GM21717 (cell line): Measurements from ENCODE around the gene ATXN3L.

ENCODE experiments used
- ATAC-seq: cut with Tn5 transposase; IDR thresholded peaks from one replicate; pipeline ENCODE4 v1.9.1; 2021; ENCODE audit warnings: mild to moderate bottlenecking, moderate library complexity; ENCODE audit not compliant: unreplicated experiment

The ATXN3L gene

DNA sequence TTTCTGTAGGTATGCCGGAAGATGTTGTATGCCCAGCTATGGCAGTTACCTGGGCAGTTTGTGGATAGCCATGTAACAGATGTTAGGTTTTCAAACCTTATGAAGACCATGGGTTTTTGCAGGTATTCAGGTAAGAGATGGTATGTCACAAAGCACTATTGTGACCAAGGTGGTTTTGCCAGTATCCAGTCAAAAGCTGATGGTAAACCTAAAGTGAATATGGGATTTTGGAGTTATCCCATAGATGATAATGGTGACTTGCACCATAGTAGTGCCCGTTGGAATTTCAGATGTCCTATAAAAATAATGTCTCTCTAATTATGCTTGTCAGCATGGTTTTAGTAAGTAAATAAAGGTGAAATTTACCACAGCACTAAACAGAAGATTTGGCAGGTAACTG, at the start of gene ATXN3L:
Gene ATXN3L (minus strand): TSS at position 101 of the 400 bp plus-strand sequence. CDS start 119 bp downstream, outside the sequence.
- ATAC-seq = no peak

DNA sequence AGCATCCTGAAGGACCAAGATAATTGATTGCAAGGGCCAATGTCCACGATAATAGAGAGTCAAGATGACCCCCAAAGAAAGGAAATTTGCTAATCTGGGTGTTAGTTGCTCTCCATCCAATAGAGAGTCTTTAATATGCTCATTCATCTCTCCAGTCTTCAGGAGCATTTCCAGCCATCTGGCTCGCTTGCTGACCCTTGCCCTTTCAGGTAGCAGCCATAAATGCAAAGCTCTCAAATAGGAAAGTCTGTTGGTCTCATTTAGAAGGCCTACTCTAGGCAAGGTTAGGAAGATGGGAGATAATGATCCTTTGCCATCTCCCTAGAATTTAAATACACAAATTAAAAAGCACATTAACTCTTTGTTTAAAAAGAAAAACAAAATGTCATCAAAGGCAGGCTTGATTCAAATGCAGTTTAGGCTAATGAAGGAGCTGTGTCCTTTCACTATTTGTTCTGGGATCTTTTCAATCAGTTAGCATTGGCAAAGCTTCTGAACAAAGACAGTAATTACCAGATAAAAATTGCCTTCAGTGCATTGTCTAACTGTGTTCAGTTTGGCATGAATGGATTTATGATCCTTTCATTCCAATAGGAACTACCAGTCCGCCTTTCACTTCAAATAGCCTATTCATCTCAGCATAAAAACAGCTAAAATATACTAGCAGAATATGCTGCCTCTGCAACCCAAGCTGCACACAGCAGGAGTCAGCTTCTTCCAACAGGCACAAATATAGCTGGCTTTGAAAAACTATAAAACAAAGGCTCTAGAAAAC, 49.6 kb upstream of the ATXN3L start:
- ATAC-seq = no peak

DNA sequence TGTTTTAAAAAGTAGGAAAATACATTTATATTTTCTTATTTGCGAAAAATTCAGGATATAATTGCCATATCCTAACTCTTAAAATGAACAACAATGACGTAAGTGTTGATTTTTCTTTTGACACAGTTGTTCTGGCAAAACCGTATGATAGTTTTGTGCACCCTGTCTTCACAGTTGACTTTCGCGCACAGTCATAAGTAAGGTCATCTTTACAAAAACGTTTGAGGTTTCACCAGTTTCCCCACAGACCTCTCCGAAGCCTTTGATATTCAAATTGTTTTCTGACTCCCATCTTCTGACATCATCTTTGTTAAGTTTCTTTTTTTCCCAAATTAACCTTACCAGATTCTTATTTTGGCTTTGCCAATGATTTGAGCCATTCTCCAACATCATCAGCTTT, 48.1 kb upstream of the ATXN3L start:
- ATAC-seq = no peak

DNA sequence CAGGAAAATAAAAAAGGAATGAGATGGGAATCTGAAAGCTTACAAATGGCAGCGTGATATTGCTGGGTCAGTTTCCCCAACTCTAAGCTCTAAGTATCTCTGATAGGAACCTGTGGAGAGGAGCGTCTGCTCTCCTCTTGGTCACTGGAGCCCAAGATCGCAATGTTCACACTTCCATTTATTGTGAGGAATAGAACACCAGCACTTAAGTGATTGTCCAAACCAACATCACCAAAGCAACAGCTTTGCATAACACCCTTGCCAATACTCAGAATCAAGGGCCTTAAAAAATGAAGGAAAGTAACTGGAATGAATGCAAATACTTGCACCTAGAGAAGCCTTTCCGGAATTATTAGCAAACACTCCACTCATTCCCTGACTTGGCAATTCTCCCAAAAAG, 46.8 kb upstream of the ATXN3L start:
- no peak for ATAC-seq

DNA sequence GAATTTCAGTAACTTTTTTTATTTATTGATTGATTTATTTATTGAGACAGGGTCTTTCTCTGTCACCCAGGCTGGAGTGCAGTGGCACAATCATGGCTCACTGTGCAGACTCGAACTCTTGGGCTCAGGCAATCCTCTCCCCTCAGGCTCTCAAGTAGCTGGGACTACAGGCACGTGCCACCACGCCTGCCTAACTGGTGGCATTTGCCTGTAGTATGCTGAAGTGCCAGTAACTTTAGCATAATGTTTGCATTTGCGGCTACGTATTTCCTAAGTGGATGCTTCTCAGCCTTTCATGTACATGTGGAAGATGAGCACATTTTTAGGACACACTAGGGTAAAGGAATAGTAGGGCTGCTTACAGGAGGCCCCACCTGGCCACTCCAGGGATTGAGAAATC, 45.3 kb upstream of the ATXN3L start:
- no peak for ATAC-seq

DNA sequence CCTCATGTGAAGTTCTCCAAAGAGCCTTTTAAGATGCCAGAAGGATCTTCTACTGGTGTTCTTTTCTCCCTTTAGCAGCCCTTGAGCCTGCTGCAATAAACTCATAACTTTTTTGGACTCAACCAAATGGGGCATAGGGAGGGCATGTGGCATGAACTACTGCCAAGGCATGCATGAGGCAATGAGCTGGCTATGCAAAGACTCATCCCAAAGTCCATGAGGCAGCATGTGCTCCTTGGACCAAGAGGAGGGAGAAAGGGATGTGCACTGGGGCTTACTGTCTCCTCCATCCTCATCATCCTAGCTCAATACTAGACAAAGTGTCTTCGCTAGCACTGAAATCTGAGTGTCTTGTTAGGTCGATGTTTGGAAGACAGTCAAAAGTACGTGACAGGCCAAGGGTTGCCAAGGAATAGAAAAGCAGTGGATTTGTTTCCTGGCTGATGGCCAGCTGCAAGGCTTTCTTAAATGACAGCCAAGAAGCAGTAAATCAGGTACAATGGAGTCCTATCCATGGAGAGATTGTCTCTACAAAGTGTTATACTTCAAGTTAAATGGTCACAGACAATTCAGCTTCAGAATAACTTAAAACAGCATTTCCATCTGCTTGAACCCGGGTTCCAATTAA, 44.5 kb upstream of the ATXN3L start:
- no peak for ATAC-seq

DNA sequence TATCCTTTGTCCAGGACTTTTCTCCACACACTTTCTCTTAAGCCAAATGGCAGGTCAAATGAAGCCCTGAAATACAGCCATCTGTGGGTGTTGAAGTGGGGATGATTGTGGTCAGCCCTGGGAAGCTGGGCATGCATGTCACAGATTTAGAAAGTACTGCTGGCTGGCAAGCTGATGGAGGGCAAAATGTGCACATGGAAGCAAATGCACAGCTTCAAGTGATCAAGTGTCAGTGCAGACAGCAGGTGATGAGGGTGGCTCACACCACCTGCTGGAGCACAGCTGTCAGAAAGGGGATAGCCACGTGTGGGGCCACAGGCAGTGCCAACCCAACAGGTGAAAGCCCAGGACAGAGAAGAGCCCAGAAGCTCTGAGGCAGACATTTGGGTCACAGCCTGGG, 40.3 kb upstream of the ATXN3L start:
- no peak for ATAC-seq

DNA sequence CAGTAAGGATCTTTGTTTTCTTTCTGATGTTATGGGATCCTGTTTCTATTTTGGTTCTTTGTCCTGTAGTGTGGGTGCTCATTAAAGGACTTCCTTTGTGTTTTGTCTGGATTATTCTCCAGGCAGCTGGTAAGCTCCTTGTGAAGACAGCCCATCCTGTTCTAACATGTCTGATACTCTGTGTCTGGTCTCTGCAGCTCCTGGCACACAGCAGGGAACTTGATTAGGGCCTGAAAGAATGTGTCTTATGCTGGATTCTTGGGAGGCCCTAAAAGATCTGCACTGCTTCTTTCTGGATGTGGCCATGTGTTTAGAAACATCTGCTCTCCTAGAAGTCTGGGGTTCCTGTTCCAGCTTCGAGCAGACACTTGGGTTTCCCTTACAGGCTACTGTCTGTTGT, 38.1 kb upstream of the ATXN3L start:
- ATAC-seq = no peak

DNA sequence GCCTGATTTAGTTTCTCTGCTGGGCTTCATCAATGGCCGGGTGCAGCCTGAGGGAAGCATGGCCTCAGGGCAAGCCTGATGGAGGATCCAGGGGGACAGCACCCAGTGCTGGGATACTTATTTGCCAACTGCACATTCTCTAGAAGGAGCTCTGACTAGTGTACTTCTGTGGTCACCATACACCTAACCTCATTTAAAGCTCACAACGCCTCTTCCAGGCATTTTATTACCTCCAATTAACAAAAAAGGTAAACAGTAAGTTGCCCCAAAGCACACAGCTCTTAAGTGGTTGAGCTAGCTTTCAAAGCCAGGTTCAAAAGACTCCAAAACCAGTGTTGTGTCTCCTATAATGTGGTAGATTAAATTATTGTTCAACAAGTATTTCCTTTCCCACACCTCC, 26.8 kb upstream of the ATXN3L start:
- ATAC-seq = no peak

DNA sequence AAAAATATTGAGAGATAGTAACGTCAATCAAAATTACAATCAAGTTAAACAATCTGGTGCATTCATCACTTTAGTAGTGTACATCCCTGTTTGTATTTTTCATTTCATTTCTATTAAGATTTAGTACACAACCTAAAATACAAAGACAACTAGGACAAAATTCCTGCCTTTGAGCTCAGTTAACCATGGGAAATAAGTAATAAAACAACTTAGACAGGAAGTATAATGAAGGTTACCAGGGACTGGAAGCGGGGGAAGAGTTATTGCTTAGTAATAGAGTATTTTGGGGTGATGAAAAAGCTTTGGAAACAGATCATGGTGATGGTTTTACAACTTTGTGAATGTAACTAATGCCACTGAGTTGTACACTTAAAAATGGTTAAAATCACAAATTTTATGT, 25.6 kb upstream of the ATXN3L start:
- no peak for ATAC-seq

DNA sequence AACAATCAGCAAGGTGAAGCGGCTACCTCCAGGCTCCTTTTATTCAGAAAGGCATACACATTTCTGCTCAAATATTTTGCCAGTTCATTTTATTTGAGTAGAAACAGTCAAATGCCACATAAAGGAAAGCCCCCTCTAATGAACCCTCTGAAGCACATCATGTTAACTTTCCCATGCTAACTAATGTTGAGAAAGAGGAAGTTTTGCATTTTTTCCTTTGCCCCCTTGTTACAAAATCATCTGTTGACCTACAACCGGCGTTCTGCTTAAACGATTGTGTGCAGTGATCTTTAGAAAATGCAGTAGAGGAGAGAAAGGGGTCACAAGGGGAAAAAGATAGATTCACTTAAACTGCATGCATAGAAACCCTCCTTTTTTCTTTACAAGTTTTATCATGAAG, 25.2 kb upstream of the ATXN3L start:
- no peak for ATAC-seq

DNA sequence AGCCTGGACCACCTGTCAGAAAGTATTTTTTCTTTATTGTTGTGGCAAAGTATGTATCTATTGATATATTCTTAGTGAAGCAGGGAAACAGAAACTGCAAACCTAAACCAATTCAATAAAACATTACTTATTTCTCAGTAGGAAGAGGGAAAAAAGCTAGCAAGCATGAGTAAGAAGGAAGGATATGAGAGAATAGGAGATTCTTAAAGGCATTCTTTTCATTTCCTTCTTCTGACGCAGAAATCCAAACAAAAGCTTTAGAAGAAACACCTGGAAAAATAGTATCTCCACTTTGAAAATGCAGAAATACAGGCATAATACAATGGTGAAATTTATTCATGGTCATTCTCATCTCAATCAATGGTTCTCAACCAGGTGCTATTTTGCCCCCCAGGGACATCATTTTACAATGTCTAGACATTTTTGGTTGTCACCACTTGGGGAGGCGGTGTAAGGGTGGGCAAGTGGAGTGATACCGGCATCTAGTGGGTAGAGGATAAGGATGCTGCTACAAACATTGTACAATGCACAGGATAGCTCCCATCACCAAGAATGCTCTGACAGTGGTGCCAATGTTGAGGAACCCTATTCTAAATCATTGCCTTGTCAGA, 21.7 kb upstream of the ATXN3L start:
- ATAC-seq = no peak

DNA sequence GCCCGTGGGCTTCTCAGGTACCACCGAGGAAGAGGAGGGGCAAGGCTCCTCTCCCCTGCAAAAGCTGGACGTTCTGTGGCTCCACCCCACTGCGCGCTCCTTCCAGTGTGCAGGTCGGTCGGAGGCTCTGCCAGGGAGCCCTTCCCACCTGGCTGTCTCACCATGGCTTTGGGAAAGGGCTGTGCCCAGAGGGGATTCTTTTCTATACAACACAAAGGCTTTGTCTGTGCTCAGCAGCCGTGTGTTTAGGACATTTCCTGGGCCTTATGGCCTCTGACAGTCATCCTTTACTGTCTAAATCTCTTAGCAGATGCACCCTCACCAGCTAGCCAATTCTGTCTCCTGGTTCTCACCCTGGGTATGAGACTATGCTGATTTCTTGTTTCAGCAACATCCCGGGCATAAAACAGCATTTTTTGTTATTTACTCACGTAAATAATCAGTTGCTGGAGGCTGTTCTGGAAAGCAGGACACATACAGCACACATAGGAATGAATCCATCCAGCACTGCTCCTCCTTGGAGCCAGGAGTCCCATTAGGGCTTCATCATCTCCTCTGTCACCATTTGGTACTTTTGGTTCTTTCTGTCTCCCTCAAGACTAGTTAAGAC, 20.4 kb upstream of the ATXN3L start:
- ATAC-seq = no peak

DNA sequence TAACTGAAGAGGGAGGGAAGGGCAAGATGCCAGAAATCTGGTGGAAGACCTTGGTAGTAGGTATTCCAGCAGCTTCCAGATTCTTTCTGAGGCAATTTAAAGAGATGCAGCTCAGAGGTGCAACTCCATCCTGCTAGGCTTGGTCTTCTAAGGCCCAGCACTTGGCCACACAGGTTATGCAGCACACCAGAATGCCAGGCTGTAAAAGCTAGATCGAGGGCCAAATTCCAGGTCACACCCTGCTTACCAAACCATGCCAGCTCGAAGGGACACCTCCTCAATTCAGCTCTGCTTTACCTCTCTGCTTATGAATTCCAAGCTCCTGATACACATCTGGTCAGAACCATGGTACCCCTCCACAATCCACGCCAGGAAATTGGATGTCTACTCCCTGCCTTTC, 19.8 kb upstream of the ATXN3L start:
- no peak for ATAC-seq

DNA sequence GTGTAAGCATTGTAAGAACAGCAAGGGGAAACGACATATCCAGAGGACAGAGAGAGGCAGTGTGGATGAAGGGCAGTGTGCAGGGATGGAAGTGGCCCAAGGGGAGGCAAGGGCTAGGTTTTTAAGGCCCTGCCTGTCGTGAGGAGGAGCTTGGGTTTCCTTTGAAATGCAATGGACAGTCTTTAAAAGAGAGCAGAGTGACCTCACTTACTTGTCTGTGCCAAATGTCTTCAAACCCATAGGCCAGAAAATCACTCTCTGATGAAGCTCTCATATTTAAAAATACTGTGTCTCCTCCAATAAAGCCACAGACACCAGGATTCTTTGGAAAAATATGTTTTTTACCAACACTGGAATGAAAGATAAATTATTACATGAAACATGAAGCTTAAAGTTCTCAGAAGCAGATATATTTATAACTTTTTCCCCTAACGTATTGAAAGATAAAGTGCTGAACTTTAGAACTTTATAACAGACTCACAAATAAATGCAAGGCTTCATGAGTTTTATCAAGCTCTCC, 19.2 kb upstream of the ATXN3L start:
- no peak for ATAC-seq

DNA sequence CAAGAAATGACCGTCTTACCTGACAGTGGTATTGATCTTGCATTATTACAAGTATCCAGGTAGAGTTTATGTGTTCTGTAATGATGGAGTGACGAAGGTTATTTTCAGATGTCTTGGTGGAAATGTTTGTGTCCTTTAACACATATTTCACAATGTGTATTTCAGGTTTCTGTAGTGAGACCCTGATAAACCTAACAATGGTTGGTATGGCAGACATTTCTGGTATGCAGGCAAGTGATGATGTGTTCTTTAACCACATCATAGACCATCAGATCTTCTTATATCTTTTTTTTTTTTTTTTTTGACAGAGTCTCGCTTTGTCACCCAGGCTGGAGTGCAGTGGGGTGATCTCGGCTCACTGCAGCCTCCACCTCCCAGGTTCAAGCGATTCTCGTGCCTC, 14.6 kb upstream of the ATXN3L start:
- ATAC-seq = no peak

DNA sequence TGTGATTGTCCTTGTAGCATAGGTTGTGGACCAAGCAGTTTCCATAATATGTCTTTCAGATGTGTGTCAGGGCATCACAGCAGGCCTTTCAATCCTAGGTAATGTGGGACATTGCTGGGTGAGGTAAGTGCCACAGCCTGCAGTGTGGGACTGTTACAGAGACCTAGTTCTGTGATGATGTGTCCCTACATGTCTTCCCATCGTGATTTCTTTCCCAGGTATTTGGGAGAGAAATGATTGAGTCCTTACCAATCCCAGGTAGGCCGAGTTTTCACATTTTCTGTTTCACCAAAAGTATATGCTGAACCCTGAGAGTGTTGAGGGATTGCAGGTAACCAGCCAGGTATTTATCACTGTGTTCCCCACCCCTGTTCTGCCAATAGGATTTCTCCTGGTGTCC, 10.6 kb upstream of the ATXN3L start:
- ATAC-seq = no peak

DNA sequence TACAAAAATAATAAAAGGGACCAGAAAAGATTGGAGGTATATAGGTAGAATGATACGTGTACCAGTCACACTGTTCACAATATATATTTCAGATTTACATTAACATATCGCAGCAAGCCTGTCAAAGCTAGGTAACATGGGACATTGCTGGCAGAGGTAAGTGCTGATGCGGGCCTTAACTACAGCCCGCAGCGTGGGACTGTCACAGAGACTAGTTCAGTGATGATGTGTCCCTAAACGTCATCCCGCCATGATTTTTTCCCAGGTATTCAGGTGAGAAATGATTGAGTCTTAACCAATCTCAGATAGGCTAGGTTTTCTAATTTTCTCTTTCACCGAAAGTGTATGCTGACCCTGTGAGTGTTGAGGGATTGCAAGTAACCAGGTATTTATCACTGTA, 7.8 kb upstream of the ATXN3L start:
- ATAC-seq = no peak

DNA sequence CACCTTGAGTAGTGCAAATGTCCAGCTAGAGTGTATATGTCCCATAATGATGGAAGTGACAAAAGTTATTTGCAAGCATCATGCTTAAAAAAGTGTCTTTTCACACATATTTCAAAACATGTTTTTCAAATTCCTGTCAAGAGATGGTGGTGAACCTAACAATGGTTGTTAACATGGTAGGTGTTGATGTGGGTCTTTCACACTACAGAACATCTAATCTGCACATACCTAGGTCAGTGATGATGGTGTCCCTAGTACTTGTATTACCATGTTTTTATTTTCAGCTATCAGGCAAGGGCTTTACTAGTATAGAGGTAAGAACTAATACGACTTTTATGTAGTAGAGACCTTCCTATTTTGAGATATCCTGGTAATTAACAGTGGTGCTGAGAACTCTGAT, 3.4 kb upstream of the ATXN3L start:
- no peak for ATAC-seq

DNA sequence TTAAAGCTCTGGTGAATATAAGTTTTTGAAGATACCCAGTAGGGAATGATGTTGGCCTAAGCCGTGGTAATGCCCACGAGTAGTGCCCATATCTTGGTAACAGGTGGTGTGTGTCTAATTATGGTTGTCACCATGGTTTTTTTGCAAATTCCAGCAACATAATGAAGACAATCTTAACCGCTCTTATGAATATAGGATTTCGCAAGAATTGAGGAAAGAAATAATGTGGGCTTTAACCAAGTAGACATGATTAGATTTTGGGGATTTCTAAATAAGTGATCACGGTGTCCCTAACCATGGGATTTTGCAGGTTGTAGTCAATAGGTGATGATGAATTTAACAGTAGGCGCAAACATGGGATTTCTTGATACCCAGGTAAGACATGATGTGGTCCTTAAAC, 2.5 kb downstream of the ATXN3L start:
- no peak for ATAC-seq

DNA sequence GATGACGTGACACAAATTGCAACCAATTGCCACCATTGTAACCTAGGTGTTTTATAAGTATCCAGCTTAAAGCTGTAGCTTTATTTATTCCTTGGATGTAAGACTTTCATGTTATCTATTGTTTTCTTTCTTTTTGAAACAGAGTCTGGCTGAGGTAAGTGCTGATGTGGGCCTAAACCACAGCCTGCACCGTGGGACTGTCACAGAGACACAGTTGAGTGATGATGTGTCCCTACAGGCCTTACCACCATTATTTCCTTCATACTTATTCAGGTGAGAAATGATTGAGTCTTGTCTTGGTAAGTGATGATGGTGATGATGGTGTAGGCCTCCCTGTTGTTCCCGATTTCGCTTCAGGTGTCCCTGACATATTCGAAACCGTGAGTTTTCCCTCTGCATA, 8.3 kb downstream of the ATXN3L start:
- no peak for ATAC-seq

DNA sequence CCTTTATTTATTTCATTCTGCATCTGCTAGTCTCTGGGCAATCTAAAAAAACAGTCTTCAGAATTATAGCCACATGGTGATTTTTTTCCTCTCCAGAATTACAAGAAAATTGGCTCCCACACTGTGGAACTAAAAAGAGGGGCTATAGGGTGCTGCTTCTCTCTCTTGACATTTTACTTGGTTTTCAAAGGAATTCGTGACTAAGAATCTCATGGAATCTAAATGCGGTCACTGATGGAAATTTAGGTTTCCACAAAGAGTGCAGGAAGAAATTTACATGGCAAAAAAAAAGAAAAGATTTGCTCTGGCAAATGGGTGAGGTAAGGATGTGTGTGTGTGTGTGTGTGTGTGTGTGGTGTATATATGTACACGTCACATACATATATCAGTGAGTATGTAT, 10.2 kb downstream of the ATXN3L start:
- no peak for ATAC-seq
